Keratinocyte (primary cell): ENCODE data around the gene DENND4C. TPM values are rescaled to one million over a fixed set of nuclear protein-coding genes. Genes with fewer than 3 reads are reported as not detected.

Source experiments
- DNase-seq: peaks from one replicate; pipeline ENCODE4 v3.0.0-alpha.2; 2011; ENCODE audit warnings: low read depth, missing footprints, low spot score
- FAIRE-seq: peaks from 2 replicates; lab custom pipeline; 2011; peaks lifted over from hg19 to GRCh38; lab: Jason Lieb, UNC
- H2AFZ ChIP-seq: 2 replicates; pipeline ENCODE4 v1.6.0; 2012; ENCODE audit warnings: low read length, control low read depth, inconsistent platforms; ENCODE audit not compliant: control insufficient read depth
- H3K27ac ChIP-seq: 2 replicates; pipeline ENCODE4 v1.5.1; 2011; ENCODE audit warnings: low read length; ENCODE audit not compliant: control insufficient read depth, insufficient read depth
- H3K27me3 ChIP-seq: 3 replicates; pipeline ENCODE4 v1.6.0; 2011; ENCODE audit warnings: low read length; ENCODE audit not compliant: control insufficient read depth, insufficient read depth; ENCODE audit errors: extremely low read depth
- H3K36me3 ChIP-seq, 2 experiments: 2 replicates in 1 of 2; 3 replicates in 1 of 2; pipeline ENCODE4 v1.5.1; 2011; ENCODE audit warnings: low read length in 2 of 2, mild to moderate bottlenecking in 1 of 2; ENCODE audit not compliant: control insufficient read depth in 2 of 2, insufficient read depth in 2 of 2; ENCODE audit errors: extremely low read depth in 1 of 2
- H3K4me1 ChIP-seq: 3 replicates; pipeline ENCODE4 v1.5.1; 2011; ENCODE audit warnings: low read length; ENCODE audit not compliant: control insufficient read depth, insufficient read depth; ENCODE audit errors: extremely low read depth
- H3K4me2 ChIP-seq: 3 replicates; pipeline ENCODE4 v1.6.0; 2011; ENCODE audit warnings: low read depth, low read length; ENCODE audit not compliant: control insufficient read depth, insufficient read depth; ENCODE audit errors: extremely low read depth
- H3K4me3 ChIP-seq, 3 experiments: fragments of 200-600 bp in 1 of 3; sonication (generic) in 1 of 3; 2 replicates in 2 of 3; 3 replicates in 1 of 3; pipeline ENCODE4 v1.5.1; 2011 to 2016; ENCODE audit warnings: low read length in 3 of 3, mild to moderate bottlenecking in 3 of 3, control low read depth in 2 of 3, inconsistent platforms in 1 of 3, low read depth in 1 of 3, mixed read lengths in 1 of 3, mixed run types in 1 of 3, moderate library complexity in 1 of 3; ENCODE audit not compliant: control insufficient read depth in 2 of 3, insufficient read depth in 2 of 3; ENCODE audit errors: extremely low read depth in 1 of 3
- H3K79me2 ChIP-seq: 2 replicates; pipeline ENCODE4 v1.6.0; 2012; ENCODE audit warnings: low read length; ENCODE audit not compliant: control insufficient read depth, insufficient read depth
- H3K9ac ChIP-seq: 3 replicates; pipeline ENCODE4 v1.6.0; 2011; ENCODE audit warnings: low read length; ENCODE audit not compliant: control insufficient read depth, insufficient read depth; ENCODE audit errors: extremely low read depth
- H3K9me1 ChIP-seq: 3 replicates; pipeline ENCODE4 v1.6.0; 2011; ENCODE audit warnings: low read length; ENCODE audit not compliant: control insufficient read depth, insufficient read depth; ENCODE audit errors: extremely low read depth
- H3K9me3 ChIP-seq: 2 replicates; pipeline ENCODE4 v1.5.1; 2012; ENCODE audit warnings: low read depth, low read length; ENCODE audit not compliant: control insufficient read depth
- H4K20me1 ChIP-seq: 3 replicates; pipeline ENCODE4 v1.6.0; 2011; ENCODE audit warnings: low read length; ENCODE audit not compliant: control insufficient read depth, insufficient read depth; ENCODE audit errors: extremely low read depth
- EZH2 ChIP-seq: IDR thresholded peaks from one replicate; pipeline ENCODE4 v1.6.1; 2012; ENCODE audit warnings: inconsistent platforms, mild to moderate bottlenecking, low read length, moderate library complexity
- dilution Hi-C: fragments of 300-500 bp; cut with MboI; formaldehyde crosslinking; loops from one replicate; pipeline ENCODE4 v1.7.0; 2020; ENCODE audit warnings: low sequenced_read_pairs; ENCODE audit not compliant: extremely low pct_ligation_motif_present
- polyA plus RNA-seq, 5 experiments: library from polyadenylated mRNA; depleted of rRNA in 3 of 5; stranded (reverse) in 3 of 5; stranded (forward) in 1 of 5; unstranded in 1 of 5; fragments of >200 nt; gene quantifications; 1 replicate in 1 of 5; 2 replicates in 3 of 5; 3 replicates in 1 of 5; pipeline versions ENCODE4 v1.2.1 to v1.2.3, GENCODE V29; 2011 to 2012; ENCODE audit warnings: missing spikeins in 2 of 5, low read depth in 1 of 5, low replicate concordance in 1 of 5
- TF ChIP-seq, protein P1 (sequence below), 3 experiments: IDR thresholded peaks in 1 of 3; conservative IDR thresholded peaks in 1 of 3; optimal IDR thresholded peaks in 1 of 3; 2 replicates in 2 of 3; 3 replicates in 1 of 3; pipeline versions ENCODE3 to v1.5.1; 2011; ENCODE audit warnings: low read length in 3 of 3, mild to moderate bottlenecking in 3 of 3, moderate library complexity in 2 of 3, control low read depth in 1 of 3, inconsistent platforms in 1 of 3; ENCODE audit not compliant: insufficient read depth in 2 of 3; ENCODE audit errors: extremely low read depth in 1 of 3

Gene DENND4C
- polyA plus RNA-seq, 1 donor (not counting 4 experiments of a cell fraction or from before 2014, with no cell fraction given) = 25.6 TPM

DNA sequence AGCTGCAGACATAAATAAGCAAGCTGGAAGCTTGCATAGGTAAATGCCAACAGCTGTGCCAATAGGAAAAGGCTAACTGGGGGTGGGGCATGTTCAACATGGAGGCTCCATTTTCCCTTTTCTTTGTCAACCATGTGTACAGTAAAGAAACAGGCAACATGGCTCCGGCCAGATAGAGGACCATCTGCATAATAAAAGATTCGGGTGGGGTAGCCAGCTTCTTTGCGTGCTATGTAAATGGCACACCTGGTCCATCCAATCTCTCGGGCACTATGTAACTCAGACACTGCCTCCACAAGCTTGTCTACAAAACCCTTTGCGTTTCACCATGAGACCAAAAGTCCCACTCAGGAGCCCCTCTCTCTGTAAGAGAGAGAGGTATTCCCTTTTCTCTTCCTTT is 41.7 kb upstream of the DENND4C start:
- Histone ChIP-seq H3K4me1 (peaks cover 11% of the 10 kb centered on the region), H3K36me3 (no peaks in the 10 kb centered on the region), H2AFZ (no peak overlapping the region), H3K4me2 (no peak overlapping the region), H4K20me1 (no peaks in the 10 kb centered on the region), H3K79me2 (no peaks in the 10 kb centered on the region), H3K9me3 (no peaks in the 10 kb centered on the region), H3K27me3 (no peaks in the 10 kb centered on the region), H3K9ac (no peak overlapping the region), H3K27ac (no peak overlapping the region), H3K4me3 (no peak overlapping the region), H3K9me1 (no peaks in the 10 kb centered on the region)
- dilution Hi-C loops = no loop called here
- DNase-seq = no peak
- FAIRE-seq = no peak
- TF ChIP-seq, protein P1, sequence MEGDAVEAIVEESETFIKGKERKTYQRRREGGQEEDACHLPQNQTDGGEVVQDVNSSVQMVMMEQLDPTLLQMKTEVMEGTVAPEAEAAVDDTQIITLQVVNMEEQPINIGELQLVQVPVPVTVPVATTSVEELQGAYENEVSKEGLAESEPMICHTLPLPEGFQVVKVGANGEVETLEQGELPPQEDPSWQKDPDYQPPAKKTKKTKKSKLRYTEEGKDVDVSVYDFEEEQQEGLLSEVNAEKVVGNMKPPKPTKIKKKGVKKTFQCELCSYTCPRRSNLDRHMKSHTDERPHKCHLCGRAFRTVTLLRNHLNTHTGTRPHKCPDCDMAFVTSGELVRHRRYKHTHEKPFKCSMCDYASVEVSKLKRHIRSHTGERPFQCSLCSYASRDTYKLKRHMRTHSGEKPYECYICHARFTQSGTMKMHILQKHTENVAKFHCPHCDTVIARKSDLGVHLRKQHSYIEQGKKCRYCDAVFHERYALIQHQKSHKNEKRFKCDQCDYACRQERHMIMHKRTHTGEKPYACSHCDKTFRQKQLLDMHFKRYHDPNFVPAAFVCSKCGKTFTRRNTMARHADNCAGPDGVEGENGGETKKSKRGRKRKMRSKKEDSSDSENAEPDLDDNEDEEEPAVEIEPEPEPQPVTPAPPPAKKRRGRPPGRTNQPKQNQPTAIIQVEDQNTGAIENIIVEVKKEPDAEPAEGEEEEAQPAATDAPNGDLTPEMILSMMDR (optimal IDR thresholded peaks at IDR 0.05 in 1 of 3, IDR thresholded peaks at IDR 0.05 in 1 of 3, conservative IDR thresholded peaks at IDR 0.05 in 1 of 3; ENCODE audit: extremely low read depth in 1 of 3, insufficient read depth in 2 of 3, low read length in 3 of 3) = no peak
- TF ChIP-seq EZH2 = no peak

DNA sequence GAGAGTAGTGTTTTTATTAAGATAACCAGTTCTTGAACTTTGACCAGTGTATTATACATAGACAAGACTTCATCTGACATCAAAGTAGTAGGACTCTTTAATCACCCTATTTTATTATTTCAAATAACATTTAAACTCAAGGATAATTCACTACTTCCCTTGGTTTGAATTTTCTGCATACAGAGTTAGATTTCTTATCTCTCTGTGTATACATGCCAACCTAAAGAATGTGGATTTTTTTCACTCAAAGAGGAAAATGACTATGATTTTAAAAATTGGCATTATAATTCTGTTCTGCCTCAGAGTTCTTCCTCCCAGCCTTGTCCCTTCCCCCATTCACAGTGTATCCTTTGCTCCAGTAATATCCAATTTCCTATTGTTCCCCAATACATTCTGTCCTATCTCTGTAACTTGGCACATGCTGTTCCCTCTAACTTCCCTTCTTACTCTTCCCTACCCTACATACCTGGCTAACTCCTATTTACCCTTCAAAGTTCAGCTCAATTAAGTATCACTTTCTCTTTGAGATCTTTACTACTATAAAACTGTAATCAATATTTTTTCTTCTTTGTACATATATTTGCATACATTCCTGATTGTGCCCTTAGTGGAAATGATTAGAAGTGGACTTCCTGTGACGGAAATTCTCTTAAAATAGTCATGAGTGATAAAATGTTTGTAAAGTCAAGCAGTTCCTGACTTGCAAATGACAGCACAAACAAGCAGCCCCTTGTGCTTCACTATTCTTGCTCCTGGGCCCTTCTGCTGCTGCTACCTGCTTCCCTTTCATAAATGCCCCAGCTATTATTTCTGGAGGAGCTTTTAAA is 38.1 kb upstream of the DENND4C start:
- DNase-seq (no peak), FAIRE-seq (no peak)
- Histone ChIP-seq H4K20me1 (no peaks in the 10 kb centered on the region), H3K27ac (no peak overlapping the region), H3K36me3 (no peaks in the 10 kb centered on the region), H3K4me3 (no peak overlapping the region), H2AFZ (no peak overlapping the region), H3K9me1 (no peaks in the 10 kb centered on the region), H3K9ac (no peak overlapping the region), H3K79me2 (no peaks in the 10 kb centered on the region), H3K4me2 (no peak overlapping the region), H3K4me1 (no peaks in the 10 kb centered on the region), H3K27me3 (no peaks in the 10 kb centered on the region), H3K9me3 (no peaks in the 10 kb centered on the region)
- TF ChIP-seq, protein P1 (optimal IDR thresholded peaks at IDR 0.05 in 1 of 3, IDR thresholded peaks at IDR 0.05 in 1 of 3, conservative IDR thresholded peaks at IDR 0.05 in 1 of 3; ENCODE audit: extremely low read depth in 1 of 3, insufficient read depth in 2 of 3, low read length in 3 of 3) = no peak
- no peak for TF ChIP-seq EZH2
- dilution Hi-C loops = no loop called here
